HG03378 (cell line): Measurements from ENCODE around the gene MINDY4.

Experiments used
- ATAC-seq: cut with Tn5 transposase; IDR thresholded peaks from one replicate; pipeline ENCODE4 v1.9.1; 2021; ENCODE audit warnings: mild to moderate bottlenecking, moderate library complexity; ENCODE audit not compliant: unreplicated experiment

MINDY4 gene

DNA sequence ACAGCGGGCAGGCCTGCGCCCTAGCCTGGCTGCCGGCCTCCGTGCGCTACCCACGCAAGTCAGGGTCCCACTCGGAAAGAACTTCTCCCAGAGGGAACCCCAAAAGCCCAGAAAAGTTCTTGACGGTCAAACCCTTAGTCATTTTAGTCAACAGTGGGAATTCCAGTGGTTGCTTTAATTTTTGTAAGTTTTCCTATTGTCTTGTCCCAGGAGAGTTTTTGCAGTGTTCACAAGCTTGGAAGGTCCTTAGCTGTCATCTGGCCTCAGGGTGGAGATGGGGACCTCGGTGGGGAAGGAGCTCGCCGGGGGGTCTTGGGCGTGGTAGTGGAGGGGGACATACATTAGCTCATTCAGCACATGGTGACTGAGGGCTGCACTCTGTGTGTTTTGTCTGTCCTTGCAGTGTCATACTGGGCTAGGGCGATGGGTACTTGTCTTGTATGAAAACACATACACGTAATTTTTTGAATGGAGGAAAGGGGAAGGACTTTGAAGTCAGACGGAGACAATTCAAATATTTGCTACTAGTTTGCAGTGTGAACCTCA is 736 bp downstream of the MINDY4 start:
- no peak for ATAC-seq

DNA sequence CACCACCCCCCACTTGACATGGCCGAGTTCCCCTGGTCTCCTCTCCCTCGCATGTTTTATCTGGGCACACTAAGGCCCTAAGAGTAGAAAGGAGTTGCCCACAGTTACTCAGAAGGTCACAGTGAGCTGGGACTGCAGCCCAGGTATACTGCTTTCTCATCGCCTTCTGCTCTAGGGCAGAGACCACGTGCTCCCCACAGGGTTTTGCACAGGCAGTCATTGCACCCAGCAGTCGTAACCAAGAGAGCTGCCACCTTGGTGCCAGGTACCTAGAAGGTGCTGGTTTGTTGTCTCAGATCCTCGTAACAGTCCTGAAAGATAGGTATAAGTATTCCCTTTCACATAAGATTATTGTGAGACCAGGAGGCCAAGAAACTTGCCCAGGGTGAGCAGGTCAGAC is 1.8 kb downstream of the MINDY4 start:
- ATAC-seq = no peak

DNA sequence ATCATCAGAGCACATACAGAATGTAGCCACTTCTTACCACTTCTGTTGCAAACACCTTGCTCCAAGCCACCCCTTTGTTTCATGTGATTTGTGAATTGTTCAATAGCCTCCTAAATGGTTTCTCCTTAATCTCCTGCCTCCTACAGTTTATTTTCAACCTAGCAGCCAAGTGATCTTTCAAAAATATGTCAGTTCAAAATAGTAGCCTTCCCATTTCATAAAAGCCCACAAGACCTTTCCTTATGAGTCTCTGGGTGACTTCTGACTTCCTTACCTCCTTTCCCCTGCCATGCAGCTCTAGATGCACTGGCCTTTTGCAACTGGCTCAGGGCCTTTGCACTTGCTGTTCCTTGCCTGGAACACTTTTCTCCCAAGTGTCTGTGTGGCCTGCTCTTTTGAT is 4.8 kb downstream of the MINDY4 start:
- no peak for ATAC-seq

DNA sequence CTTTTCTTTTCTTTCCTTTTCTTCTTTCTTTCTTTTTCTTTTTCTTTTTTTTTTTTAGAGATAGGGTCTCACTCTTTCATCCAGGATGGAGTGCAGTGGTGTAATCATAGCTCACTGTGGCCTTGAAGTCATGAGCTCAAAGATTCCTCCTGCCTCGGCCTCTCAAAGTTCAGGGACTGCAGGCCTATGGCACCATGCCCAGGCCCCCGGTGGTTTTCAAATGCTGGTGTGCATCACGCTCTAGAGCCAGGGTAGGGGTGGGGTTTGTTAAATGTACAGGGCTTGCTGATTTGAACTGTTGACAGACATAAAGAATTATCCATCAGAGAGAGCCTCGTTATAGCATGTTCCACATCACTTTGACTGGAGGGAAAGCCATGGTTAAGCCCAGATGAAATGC is 5.8 kb downstream of the MINDY4 start:
- ATAC-seq = no peak

GRCh38 chr7:30778255-30779025 is 7.2 kb downstream of the MINDY4 start:
- no peak for ATAC-seq

DNA sequence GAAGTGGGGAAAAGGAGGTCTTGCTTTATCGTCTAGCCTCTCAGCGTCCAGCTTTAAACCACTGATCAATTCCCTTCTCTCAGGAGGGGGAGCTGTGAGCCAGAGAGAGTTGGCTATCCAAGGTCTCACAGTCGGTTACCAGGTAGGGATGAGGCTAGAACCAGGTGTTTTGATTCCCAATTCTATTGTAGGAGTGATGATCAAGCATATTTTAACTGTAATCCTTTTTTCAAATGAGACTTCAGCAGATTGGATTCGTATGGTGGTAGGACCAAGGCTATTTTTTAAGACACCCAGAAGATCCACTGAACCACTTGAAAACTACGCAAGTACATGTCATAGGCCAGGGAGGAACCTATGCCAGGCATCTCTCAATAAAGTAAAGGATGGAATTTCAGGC is 8.4 kb downstream of the MINDY4 start:
- no peak for ATAC-seq

DNA sequence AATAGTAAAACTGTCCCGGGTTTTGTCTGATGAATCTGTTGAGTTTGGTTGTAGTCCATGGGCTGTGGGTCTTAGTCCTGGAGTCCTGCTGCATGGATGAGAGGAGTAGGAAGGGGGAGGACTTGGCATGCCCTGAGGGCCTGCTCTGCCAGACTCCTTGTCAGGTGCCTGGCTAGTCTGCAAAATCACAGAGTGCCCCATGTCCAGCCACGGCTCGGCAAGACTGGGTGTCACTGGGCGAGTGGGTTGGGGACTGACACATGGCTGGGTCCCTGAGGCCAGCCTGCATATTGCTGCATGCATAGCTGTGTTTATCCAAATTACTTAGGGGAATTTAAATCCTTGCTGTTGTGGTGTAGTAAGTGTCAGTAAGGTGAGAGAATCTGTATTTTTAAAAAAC is 9.7 kb downstream of the MINDY4 start:
- no peak for ATAC-seq

DNA sequence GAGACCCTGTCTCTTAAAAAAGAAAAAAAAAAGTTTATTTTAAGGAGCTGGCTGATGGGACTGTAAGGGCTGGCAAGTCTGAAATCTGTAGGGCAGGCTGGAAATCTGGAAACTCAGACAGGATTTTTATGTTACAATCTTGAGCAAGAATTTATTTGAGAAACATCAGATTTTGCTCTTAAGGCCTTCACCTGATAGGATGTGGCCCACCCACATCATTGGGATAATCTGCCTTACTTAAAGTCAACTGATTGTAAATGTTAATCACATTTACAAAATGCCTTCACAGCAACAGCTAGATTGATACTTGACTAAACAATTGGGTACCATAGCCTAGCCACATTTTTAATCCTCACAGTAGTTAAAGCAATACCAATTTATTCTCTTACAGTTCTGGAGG is 11.5 kb downstream of the MINDY4 start:
- ATAC-seq = no peak

DNA sequence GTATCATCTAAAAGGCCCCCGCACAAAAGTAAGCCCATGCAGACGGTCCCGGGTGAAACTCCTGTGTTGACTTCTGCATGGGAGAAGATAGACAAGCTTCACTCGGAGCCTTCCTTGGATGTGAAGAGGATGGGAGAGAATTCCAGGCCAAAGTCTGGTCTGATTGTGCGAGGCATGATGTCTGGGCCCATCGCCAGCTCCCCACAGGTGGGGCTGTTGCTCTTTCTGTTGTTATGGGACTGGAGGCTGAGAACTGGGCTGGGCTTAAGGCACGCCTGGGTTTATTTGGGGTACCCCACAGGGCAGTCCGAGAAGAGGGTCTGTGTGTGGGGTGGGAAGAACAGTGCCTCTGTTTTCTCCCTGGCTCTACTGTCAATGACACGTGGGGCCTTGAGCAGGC is 14.6 kb downstream of the MINDY4 start:
- no peak for ATAC-seq

- no peak for ATAC-seq
Observed at GRCh38 chr7:30787486-30787885, 16.3 kb downstream of the MINDY4 start.

DNA sequence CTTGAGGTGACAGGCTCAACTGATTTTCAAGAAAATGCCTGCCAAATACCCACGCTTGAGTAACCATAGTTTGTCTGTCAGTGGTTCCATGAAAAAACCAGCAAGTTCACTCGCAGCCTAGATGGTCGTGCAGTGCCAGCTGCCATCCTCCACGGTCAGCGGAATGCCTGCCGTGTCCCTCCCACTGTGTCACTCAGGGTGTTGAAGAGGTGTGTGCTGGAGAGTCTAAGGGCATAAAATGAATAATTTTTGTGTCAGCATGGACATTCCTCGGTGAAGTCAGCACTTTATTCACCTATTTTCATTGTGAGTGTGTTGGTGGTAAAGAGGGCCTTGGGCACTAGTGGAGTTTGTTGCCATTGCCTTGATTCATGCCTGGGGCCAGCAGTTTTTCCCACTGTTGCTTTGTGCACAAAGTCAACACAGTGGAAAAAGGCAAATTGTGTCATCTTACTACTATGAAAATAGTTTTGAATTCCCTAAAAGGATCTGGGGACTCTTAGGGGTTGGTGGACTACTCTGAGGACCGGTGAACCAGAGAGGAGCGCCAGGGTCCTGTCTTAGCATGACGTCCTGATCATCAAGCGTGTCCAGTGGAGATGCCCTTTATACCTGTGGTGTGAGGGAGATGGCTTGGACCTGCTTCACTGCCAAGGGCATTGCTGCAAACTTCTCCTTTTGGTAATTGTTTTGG is 17.6 kb downstream of the MINDY4 start:
- no peak for ATAC-seq

DNA sequence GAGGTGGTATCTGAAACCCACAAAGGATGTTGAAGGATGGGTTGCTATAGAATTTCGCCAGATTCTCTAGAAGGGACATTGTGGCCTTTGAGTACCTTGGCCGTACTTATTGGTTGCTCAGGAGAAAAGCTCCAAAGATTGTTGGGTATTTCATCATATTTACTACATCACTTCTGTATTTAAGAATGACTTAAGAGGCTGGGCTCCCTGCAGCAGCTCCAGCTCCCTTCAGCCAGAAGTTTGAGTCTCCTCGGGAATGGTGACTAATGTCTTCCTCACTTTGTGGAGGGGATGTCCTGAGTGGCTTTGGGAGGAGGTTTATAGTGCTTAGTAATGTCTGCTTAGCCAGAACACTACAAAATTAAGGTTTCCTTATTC is 18.1 kb downstream of the MINDY4 start:
- ATAC-seq = no peak

DNA sequence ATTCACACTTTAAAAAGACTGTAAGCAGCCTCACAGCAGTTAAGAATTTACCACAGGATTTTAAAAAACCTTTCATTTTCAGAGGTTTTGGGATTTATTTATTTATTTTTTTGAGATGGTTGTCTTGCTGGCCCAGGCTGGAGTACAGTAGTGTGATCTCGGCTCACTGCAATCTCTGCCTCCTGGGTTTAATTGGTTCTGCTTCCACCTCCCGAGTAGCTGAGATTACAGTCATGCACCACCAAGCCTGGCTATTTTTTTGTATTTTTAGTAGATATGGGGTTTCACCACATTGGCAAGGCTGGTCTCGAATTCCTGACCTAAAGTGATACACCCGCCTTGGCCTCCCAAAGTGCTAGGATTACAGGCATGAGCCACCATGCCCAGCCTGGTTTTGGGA is 19.1 kb downstream of the MINDY4 start:
- no peak for ATAC-seq

- ATAC-seq = no peak
Observed at GRCh38 chr7:30791114-30791513, 19.9 kb downstream of the MINDY4 start.

- peak; percentile 29 for ATAC-seq
Observed at GRCh38 chr7:30795161-30795948, 24.1 kb downstream of the MINDY4 start.

GRCh38 chr7:30796105-30796869 is 25.1 kb downstream of the MINDY4 start:
- ATAC-seq = no peak

- no peak for ATAC-seq
Observed at GRCh38 chr7:30797176-30798040, 26.2 kb downstream of the MINDY4 start.

- ATAC-seq = peak; percentile 86
Observed at GRCh38 chr7:30799206-30799975, 28.2 kb downstream of the MINDY4 start.
